Measurements from ENCODE around the gene BCL11B.
A peak's percentile ranks its signal among the peaks of the same experiment; 100 is the strongest.

Gene BCL11B

DNA sequence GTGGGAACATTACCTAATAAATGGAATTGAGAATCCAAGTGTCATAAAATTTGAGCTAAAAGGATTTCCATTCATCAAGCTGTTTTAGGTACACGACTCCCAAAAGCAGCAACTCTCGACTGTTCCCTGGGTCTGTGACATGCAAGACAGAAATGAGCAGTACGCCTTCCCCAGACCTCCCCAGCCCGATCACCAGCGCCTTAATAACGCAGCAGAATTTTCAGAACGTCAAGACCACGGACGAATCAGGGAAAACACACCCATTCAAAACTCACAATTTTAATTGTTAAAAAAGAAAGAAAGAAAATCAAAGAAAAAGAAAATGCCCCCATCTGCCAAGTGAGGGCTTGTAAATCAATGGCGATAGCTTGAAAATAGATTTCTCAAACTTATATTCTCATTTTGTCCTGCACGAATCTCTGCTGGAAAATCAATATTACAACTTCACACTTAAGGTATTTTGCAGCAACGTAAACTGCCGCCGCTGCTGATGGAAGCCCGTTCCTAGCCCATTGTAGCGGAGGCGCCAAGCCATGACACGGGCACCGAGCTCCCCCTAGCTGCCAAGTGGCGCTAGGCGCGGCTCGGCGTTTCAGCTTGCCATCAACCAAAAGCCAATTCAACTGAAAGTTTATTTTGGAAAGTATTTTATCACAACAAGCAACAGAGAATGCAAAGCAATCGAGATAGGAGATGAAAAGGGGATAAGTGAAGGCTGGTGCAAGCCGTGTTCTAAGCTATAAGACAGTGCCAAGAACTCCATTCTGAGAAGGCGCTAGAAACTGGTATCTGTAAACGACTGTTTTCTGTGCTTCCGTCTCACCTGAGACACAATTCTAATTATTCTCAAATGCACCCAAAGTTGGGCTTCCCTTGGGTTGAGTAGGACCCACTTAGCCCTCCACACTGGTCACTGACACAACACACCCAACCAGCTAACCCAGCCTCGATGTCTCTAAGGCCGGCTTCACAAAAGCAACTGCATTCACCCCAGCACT, 5.5 kb downstream of the BCL11B start:
- DNase-seq, result peak; percentile 70 to 72

DNA sequence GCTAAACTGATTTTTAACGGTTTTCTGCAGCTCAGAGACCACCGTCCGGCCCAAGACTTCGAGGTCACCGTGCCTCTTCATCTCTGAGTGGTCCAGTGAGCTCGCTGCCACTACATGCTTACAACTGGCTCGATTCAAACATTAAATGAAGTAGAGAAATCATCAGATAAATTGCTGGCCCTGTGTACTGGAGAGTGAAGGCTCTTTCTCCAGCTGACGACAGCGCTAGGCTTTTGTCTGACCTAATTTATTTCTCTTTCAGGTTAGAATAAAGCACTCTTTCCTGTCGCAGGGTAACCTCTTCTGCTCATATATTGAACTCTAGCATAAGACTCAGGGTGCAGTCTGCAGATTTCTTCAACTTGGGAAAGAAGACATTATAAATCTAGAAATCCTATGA, 6.4 kb downstream of the BCL11B start:
- no peak for DNase-seq

GRCh38 chr14:99264691-99265450, 7.1 kb downstream of the BCL11B start:
- DNase-seq, result no peak

DNA sequence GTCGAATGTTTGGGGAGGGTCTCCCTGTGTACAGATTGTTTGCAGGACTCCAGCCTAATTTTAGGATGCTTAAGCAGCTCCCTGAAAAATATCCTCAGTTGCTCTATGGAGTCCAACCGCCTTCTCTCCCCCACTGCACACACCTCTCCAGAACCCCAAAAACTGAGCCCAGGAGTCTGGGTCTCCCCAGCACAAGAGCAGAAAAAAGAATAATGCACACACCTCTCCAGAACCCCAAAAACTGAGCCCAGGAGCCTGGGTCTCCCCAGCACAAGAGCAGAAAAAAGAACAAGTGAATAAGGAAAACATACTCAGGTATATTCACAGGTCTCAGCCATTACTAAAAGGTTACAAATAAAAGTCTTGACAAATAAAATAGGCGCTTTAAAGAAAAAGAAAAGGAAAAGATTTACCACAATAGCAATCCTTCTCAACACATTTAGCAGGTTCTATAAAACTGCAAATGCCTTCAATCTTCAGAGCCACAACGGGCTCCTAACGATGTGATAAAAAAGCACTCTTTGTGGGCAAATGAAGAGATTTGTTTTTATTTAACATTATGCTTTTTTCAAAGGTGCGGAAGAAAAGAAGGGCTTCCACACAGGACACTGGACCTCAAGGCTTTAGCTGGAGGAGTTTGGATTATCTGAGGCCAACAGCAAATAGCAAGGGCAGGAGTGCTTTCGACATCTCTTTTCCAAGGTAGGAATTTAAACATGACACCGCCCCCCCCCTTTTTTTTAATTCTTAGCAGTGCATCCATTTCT, 8.2 kb downstream of the BCL11B start:
- DNase-seq, result no peak

- no peak for DNase-seq
Observed at GRCh38 chr14:99262977-99263448, 9.0 kb downstream of the BCL11B start.

GRCh38 chr14:99261912-99262787, 9.8 kb downstream of the BCL11B start:
- no peak for DNase-seq

GRCh38 chr14:99260587-99261551, 11.1 kb downstream of the BCL11B start:
- DNase-seq, result no peak

GRCh38 chr14:99260116-99260515, 11.9 kb downstream of the BCL11B start:
- DNase-seq, result no peak

- no peak for DNase-seq
Observed at GRCh38 chr14:99258876-99259726, 12.9 kb downstream of the BCL11B start.

GRCh38 chr14:99258341-99258861, 13.6 kb downstream of the BCL11B start:
- DNase-seq, result no peak

DNA sequence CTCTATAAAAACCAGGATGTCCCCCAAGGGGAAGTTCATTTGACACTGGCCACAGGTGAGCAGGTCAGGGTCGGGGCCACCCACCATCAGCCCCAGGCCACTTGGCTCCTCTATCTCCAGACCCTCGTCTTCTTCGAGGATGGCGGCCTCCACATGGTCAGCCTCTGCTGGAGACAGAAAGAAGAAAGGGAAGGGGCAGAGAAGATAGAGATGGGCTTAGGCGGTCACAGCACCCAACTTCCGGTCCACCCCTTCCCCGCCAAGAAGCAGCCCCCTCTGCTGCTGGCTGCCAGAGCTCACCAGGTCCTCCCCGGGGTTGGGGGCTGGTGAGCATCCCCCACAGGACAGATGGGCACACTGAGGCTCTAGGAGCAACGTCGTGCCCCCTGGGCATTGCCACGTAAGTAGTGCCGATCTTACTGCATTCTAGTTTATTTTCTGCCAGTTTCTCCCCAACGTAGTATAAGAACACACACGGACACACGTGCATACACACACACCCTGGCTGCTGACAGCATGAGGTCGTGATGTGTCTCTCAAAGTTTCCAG, 14.2 kb downstream of the BCL11B start:
- DNase-seq, result no peak

DNA sequence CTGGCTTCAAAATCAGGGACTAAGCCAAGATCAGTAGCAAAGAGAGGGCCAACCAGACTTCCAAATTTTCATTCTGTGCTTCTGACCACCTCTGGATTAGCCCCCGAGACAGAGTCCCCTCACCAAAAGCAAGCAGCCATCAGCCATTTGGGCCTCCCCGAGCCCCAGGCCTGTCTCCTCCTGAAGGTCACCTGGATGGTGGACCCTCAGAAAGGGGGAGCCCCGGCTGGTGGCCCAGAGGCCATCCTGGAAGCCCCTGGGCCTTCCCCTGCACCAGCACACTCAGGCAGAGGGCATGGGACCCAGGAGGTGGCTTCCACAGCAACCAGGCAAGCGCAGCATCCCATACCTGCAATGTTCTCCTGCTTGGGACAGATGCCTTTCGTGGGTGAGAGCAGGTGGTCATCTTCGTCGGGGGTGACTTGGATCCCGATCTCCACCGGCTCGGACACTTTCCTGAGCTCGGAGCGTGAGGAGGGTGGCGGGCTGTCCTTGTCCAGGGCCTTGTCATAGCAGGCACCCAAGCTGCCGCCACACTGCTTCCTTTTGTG, 14.8 kb downstream of the BCL11B start:
- DNase-seq, result no peak

DNA sequence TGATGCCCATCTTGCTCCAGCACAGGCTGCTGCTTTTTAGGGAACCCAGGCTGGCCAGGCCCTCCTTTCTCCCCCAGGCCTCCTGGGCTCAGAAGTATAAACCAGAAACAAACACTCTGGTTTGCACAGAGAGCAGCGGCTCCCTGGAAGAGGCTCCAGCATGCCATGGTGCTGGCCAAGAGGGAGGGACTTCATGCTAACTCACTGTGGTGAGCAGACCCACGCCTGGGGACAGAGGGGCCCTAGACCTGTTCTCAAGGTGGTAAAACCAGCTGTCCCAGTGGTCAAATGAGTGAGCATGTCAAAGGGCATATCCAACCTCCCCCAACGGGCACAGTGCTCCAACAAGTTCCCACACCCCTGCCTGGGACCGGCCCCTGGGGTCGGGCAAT, 15.5 kb downstream of the BCL11B start:
- no peak for DNase-seq

DNA sequence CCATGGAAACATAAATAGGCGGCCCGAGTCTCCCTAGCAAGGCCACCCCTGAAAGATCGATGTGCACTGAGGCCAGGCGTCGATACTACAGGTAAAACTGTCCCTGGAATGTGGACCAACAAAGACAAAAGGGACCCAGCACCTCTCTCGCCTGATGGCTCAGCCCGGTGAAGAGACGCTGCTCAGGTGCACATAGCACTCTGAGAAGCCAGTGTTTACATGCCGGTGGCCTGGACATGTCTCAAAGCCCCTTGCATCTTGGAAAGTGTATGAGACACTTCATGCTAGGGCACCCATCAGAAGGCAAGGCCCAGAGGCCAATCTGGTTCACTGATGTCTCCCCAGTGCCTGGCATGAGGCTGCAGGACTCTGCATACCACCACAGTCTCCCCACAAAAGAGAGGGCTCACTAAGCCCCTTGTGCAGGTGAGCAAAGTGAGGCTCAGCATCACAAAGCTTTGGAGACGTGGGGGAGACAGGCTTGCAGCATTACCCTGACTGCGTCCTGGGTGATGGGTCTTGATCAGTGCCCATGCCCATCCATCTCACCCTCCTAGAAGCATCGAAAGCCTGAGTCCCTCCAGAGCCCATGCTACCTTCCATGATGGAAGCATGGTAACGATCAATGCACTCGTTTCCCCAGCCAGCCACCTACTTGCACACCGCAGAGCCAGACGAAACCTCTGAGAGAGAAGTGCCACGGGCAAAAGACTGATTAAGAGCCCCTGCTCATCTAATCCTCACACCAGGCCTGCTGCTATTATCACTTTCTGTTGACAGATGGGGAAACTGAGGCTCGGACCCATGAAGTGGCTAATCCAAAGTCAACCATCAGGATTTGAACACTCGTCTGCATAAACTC, 16.1 kb downstream of the BCL11B start:
- no peak for DNase-seq

GRCh38 chr14:99254328-99255009, 17.5 kb downstream of the BCL11B start:
- DNase-seq, result no peak

DNA sequence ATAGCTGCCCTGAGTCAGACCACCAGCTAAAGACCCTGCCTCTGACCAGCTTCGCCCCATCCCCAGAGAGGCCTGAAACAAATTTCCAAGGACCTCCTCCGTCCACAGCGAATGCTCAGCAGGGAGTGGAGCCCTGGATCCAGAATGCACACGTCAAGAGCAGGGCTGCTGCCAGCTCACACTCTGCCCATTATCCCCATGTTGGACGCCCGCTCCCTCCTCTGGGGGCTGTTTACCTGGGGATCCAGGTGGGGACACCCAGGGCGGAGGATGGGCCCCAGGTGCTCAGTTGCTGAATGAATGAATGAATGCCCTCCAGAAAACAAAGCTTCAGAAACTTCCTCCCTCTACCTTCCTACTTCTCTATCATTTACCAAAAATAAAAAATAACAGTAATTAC, 18.1 kb downstream of the BCL11B start:
- no peak for DNase-seq
